NCI-H526 treated with DMSO at 0.1 percent for 48 hours (cell line): ENCODE measurements around the gene HLTF.

Experiments used
- DNase-seq: peaks from one replicate; lab custom pipeline; 2025; lab: John Stamatoyannopoulos, UW

The HLTF gene

DNA sequence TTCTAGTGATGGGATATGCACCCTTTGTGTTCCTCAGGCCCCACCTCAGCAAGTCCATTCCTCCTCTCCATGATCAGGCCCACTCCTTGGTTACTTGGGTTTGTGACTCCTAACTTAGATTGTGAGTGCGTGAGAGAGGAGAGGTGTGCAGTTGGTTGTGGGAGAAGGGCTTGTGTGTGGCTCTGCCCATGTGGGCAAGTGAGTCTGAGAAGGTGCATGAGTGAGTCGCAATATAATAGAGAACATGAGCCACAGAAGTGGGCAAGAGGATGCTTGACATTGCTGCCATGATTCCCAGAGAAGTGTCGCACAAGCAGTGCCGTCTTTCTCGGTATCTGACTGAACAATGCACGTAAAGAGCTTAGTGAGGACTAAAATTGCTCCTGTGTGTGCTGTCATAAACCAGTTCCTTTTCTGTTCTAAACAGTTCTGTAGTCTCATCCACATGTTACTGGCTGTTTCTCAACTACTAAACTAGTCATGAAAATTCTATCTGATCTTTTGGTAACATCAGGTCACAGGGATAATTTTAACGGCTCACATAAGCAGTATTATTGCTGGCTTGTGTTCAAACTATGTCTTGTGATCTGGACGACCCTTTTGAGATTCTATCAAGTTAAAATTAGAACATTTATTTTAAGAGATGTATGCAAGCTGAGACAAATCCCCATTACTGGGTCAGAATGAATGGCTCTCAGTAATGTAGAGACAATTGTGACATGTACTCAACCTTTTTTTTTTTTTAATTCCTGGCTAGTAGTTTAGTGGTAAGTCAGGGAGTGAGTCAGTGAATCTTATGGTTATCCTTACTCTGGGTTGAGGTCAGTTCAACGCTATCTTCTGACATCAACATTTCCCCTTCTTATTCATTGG lies 69.4 kb downstream of the HLTF start:
- no peak for DNase-seq

DNA sequence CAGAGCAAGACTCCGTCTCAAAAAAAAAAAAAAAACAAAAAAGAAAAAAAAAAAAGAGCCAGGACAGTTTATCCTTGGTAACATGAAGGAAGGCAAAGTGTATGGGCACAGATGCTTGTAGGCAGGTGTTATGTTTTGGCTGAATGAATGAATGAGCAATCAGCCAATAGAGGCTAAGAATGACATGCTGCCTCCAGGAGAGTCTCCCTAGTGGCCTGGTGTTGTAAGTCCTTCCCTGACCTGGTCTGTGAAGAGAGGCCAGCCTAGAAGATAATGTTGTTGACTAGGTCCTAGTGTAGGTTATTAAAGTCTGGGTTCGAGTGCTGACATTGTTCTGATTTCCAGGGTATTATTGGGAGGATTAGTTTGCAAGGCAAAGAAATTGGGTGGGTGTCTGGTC lies 70.1 kb downstream of the HLTF start:
- DNase-seq: no peak

DNA sequence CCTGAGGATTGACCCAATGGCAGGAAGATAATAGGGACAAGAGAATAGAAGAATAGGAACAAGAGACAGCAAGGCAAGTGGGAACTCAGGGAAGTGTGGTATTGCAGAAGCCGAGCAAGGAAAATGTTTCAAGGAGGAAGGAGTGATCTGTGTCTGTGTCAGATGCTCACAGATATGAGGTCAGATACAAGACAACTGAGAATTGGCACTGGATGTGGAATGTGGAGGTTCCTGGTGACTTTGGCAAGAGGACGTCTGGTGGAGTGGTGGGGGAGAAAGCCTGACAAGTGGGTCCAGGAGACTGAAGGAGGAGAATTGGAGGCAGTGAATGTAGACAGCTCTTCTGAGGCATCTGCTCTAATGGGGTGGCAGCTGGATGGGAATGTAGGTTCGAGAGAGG lies 70.9 kb downstream of the HLTF start:
- no peak for DNase-seq

DNA sequence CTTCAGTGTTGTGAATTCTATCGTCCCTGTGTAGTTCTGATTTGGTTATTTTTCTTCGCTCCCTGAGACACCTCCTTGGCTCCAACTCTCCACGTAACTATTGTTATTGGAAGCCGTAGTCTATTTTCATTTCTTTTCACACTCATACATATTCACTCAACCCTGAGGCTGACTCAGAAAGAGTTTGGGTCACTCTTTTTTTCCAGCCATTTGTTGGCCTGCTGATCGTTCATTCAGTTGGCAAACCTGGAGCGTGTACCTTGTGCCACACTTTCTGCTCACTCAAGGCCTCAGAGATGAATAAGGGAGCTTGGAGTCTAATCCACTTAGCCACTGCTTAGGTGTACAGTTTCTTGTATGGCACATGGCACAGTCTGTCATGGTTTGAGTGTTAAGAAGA lies 72.6 kb downstream of the HLTF start:
- no peak for DNase-seq

DNA sequence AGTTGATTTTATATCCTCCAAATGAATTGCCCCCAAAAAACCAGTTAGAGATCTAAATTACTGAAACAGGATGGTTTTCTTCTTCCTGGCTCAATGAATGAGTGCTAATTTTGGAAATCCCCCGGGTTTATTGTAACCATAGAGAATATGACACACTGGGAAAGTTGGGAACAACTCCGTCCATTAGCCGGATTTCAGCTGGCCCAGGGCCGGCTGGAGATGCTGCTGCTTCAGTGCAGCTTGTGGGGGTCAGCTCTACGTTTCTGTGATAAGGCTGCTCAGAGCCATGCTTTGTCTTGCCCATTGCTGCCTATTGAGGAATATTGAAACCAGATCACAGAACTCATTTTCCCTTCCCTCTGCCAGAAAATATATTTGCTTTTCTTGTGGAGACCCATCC lies 74.7 kb downstream of the HLTF start:
- no peak for DNase-seq

DNA sequence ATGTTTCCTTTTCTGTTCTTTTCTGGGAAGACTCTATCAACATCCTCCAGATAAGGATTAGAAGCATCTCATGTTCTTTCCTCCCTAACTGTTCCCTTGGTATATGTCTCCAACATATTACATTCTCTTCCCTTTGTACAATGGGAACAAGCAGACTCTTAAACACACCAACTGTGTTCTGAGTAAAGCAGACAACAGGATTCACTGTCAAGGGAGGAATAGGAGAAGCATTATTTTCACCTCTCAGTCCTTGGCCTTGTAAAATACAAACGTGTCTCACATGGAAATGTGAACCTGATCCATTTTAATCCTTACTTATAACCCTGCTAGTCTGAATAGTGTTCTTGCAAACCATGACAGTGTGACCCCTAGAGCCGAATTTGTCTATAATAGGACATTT lies 75.4 kb downstream of the HLTF start:
- peak; percentile 17 for DNase-seq

DNA sequence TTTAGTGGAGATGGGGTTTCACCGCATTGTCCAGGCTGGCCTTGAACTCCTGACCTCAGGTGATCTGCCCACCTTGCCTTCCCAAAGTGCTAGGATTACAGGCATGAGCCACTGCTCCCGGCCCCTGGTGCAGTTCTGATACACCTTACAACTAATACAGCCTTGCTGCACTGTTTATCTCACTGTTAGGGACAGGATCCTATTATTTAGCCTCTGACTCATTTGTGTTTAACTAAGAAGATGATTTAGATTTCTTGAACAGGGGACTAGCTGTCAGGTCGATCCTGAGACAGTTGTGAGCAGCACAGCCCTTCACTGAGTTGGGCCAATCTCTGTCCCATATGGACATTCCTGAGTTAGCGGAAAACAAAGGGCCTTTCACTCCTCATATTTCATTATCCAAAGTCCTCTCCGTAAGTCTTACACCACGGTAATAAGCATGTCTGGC lies 75.8 kb downstream of the HLTF start:
- peak; percentile 42 for DNase-seq

DNA sequence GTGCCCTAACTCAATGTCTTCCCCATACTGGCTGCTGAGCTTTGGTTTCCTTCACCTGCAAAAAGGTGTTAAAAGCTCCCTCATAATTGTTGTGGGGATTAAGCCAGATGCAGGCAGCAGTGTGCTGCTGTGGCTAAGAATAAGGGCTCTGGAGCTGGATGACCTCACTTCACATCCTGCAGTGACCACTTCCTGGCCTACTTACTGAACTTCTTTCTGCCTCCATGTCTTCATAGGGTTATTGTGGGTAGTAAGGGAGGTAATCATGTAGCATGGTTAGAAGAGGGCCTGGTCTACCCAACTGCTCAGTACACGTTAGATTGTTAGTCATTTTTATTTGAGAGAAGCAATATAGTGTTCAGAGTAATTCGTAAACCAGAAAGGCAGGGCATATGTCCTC lies 76.6 kb downstream of the HLTF start:
- DNase-seq: no peak

DNA sequence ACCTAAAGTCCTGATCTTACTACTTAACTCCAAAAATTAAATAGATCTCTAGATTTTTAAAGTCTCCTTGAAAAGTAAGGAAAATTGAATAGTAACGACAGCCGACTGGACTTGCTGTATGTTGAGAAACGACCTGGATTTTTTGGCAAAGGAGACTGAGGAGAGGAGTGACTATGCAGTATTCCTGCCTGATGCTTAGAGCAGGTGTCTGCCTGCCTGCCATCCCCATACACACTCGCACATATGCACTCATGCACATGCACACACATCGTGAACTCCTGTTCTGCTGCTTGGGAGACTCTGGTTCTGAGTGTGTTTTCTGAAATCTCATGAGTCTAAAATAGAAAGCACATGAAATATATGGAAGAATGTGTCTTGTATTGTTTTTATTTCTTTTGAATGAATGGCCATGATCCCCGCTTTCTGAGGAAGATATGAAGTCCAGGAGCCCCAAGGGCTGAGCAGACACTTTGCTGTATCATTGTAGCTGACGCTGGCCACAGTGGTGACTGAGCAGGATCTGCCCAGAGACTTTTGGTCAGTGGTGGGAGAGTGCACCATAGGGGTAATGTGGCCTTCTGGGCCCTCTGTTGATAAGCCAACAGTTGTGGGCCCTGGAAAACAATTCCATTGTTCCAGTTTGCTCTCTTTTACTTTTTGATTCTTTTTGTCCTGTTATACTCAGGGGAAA lies 78.6 kb downstream of the HLTF start:
- DNase-seq: no peak

DNA sequence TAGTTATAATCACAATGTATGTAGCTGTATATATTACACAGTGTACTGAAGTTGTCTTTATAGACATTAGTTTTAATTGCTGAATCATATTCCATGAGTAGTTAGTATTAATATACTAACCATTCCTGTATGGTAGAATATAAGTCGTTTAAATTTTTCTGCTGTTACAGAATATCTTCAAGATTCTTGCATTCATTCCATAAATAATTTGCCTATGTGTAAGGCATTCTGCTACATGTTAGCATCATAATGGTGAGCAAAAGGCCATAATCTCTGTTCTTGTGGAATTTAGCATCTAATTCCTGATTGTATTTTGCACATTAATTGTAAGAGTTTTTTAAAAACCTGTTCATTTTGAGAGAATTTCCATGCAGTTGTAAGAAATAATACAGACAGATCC lies 80.9 kb downstream of the HLTF start:
- DNase-seq: no peak

DNA sequence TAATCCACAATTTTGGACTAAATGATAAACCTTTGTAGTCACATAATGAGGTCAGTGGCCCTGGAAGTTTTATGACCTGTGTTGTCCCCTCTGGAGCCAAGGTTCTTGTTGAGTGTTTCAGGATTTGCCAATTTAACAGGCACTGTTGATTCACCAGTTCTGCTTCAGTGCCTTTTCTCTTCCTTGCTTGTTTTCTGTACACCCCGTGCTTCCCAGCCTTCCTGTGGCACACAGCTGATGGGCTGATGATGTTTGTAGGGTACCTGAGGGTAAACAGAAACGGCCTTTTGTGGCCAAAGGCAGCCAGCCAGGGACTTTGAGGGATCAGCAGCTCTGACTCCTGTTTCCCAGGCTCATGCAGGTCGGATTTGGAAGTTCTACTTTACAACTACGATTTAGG lies 81.7 kb downstream of the HLTF start:
- peak; percentile 46 for DNase-seq

DNA sequence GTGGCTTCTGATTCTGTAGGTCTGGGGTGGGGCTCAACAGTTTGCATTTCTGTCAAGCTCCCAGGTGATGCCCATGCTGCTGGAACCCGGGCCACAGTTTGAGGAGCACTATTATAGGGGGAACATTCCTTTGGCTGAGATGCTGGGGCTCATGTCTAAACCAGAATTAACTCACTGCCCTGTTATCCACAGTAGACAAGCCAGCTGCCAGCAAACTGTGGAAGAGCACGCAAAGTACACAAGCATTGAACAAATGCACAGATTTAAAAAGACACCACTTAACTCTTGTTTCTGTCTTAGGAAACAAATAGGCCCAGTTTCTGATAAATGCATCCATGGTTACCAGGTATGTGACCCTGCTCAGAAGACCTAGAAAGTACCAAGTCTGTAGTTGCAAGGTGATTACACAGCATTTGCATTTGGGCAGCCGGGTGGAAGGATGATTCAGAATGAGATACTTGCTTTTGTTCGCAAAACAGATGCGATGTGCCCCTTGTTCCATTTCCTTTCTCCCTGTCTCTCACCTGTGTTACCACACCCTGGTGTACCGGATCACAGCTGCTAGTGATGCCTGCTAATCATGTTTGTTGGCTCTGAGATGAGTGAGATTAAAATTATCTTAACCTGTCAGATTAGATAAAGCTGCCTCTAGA lies 82.6 kb downstream of the HLTF start:
- DNase-seq: peak; percentile 65

DNA sequence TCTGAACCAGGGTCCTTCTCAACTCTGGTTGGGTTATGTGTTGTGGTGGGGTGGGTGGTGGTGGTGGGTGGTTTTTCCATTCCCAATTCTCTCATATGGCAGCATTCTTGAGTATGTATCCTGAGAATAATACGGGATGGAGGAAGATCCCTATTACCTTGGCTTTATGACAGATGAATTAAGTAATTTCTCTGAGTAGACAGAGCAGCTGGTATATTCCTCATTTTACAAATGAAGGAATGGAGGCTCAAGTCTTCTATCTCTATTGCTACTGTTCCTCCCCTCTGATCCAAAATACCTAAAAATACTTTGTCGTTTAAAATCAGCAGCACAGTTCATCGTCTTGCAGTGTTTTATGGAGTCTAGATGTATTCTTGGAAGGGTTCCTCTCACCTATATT lies 84.6 kb downstream of the HLTF start:
- DNase-seq: no peak

DNA sequence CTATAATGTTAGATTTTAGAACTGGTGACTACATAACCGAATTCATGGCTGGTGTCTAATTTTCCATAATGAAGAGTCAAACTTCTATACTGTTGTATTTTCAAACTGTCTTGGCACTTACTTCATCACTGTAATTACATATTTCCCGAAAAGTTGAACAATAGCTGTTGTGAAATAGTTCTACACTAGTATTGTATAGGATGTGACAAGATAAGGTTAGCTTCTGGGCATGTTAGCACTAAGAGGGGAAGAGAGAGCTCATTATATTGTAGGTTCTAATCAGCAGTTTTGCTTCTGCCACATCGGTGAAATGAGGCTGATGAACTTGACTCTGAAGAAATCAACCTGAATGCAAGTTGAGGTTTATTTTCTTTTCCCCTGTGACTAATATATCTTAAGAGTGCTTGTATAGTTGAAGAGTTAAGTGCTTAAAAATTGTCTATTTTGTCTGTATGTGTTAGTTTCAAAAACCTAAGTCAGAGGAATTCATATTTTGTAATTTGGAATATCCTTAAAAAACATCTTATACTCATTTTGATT lies 86.1 kb downstream of the HLTF start:
- DNase-seq: no peak

DNA sequence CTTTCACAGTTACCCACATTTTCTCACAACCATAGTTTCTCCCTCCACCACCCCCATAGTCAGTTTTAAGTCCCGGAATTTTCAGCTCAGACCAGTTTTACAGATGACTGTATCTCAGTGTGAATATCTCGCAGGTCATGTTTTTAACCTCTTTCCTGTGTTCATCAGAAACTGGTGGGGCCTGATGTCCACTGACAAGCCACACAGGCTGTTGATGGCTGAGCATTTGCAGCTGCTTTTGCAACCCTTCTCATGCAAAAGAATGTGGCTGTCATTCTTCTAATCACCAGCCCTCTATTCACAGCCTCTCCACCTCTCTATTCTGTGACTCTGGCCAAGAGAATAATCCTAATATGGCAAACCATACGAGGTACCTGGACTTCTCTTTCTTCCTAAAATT lies 86.5 kb downstream of the HLTF start:
- no peak for DNase-seq

DNA sequence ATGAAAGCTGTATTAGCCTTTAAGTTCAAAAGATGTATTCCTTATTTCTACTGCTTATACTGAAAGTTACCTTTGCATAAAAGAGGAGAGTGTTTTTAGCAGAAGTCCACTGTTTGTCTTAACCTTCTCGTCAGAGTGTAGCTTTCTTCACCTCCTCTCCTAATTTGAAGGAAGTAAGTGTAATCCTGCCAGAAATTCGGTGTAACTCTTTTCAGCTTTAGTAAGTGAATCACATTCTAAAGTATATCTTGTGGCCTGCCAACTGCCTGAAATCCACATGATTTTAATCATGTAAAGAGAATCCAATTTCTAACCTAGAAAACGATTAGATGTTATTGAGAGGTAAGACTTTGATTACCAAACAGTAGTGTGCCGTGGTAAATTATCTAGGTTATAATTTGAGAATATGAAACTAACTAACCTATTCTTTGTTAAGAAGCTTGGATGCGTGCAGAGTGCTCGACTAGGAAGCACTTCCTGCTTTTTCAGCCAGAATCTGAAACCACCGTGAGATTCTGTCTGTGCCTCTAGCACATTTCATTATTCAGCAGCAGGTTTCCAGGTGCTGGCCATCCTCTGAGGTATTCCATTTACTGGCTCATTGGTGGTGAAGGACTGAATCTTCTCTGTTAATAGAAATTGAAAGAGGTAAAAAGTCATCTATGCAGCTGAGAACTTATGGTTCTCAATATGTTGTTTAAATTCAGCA lies 87.5 kb downstream of the HLTF start:
- no peak for DNase-seq

DNA sequence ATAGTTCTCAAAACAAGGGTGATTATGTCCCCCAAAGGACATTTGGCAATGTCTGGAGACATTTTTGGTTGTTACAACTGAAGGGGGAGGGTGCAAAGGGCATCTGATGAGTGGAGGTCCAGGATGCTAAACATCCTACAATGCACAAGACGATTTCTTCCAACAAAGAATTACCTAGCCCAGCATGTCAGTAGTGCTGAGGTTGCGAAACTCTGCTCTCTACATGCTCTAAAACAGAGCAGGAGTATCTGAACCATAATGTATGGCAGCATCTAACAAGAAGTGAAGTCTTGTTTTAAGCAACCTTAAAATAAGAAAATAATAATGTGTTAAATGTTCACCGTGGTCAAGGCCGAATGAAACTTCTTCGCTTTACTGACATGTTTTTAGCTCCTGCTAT lies 88.0 kb downstream of the HLTF start:
- DNase-seq: no peak

DNA sequence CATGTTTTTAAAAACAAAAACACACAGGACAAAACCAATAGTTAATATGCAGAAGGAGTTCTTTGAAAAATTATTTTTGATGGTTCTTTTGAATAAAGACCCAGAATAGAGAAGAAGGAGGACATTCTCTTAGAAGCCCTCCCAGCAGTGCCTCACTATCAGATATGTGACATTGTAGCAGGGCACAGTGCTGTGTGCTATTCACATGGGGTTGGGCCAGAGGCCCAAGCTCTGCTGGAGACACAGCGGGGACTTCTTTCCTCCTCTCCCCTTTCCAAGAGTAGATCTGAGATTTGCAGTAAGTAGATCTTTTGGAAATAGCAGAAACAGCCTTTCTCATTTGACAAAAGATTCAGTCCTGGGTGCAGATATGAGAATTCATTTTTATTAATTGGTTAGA lies 88.7 kb downstream of the HLTF start:
- DNase-seq: no peak

DNA sequence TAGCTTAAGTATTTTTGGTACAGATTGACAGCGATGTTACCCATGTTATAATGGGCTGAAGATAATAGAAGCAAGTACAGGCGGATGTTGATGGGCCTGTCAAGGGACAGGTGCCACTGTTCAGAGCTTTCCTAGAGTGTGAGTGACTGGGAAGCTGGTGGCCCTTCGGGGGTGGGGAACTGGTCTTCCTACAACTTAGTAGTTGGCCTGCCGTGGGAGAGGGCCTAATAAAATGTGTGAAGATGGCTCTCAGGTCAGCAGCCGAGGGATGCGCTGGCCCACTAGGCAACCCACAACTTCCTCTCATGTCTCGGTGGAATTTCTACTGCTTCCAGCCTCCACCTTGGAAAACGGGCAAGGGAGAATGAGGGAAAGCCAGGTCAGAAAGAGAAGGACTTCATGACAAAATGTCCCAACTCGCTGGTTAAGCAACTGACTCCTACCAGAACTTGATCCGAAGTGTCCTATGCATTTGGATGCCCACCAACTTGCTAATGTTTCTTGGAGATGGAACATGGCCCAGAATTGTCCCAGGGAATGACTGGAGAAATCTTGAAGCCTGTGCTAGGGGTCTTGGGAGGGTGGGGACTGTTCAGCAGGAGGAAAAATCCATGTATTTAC lies 93.6 kb downstream of the HLTF start:
- no peak for DNase-seq

DNA sequence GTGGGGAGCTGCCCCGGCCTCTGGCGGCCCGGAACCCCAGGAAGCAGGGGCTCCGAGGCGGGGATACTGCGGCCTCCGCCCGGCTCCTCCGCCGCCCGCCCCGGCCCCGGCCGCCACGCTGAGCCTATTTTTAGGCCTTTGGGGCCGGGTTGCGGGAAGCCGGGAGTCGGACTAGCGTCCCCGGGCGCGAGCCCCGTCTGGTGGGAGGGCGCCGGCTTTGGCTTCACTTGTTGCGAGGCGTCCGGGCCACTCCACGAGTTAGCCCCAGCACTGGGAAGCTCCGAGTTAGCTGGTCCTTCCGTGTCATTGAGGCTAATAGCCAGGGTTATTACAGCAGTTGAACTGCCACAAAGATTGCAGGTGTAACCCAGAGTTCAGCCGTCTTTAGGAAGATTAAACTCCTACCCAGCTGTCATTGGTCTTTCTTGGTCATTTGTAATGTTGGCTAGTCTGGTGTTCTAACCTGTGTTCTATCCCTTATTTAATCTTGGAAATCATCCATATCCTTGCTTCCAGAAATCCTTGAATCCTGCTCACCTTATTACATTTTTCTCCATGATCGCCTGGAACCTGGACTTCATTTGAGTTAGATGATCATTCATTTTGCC lies 94.2 kb downstream of the HLTF start:
- peak; percentile 24 for DNase-seq
